ENCODE measurements around the gene IARS1. TPM values are rescaled to one million over a fixed set of nuclear protein-coding genes. Genes with fewer than 3 reads are reported as not detected.

IARS1 gene
- total and polyA plus RNA-seq, 2 of the 13 experiments (the other 11 are each of a cell fraction or from before 2014, with no cell fraction given), result 55.9 to 185 TPM

- TF ChIP-seq ZNF703 (CRISPR knock-in tag; IDR thresholded peaks at IDR 0.05; ENCODE audit: borderline replicate concordance) (0 out of 2 replicates have a peak, but pooled peaks have one; percentile 68), GLI4 (CRISPR knock-in tag; IDR thresholded peaks at IDR 0.05; ENCODE audit: borderline replicate concordance) (peak; percentile 23; the same call in 1 of the 2 replicates), MTF2 (CRISPR knock-in tag; IDR thresholded peaks at IDR 0.05; ENCODE audit: borderline replicate concordance) (no peak; the same call in 1 of the 2 replicates), TCF7 (IDR thresholded peaks at IDR 0.05; ENCODE audit: low read depth) (no peak), ZNF282 (IDR thresholded peaks at IDR 0.05; ENCODE audit: partially characterized antibody) (no peak), TRAFD1 (CRISPR knock-in tag; IDR thresholded peaks at IDR 0.05; ENCODE audit: borderline replicate concordance) (peak; percentile 86; the same call in 1 of the 2 replicates), NONO (IDR thresholded peaks at IDR 0.05) (no peak), NONO (CRISPR knock-in tag; conservative IDR thresholded peaks at IDR 0.05) (peak; percentile 95), ZNF878 (CRISPR knock-in tag; IDR thresholded peaks at IDR 0.05) (peak; percentile 98), ZBTB37 (CRISPR knock-in tag; IDR thresholded peaks at IDR 0.05) (no peak), CTCF (CRISPR knock-in tag; IDR thresholded peaks at IDR 0.05) (peak; percentile 91), PHF5A (CRISPR knock-in tag; IDR thresholded peaks at IDR 0.05; ENCODE audit: low read depth, unreplicated experiment) (peak; percentile 83), ATF3 (CRISPR knock-in tag; IDR thresholded peaks at IDR 0.05) (peak; percentile 98), ZNF615 (CRISPR knock-in tag; IDR thresholded peaks at IDR 0.05; ENCODE audit: borderline replicate concordance) (no peak), ZHX1 (CRISPR knock-in tag; IDR thresholded peaks at IDR 0.05; ENCODE audit: low read depth) (peak; percentile 80), ZNF501 (CRISPR knock-in tag; IDR thresholded peaks at IDR 0.05) (peak; percentile 86; the same call in 1 of the 2 replicates), PHF21A (CRISPR knock-in tag; IDR thresholded peaks at IDR 0.05) (peak; percentile 84; the same call in 1 of the 2 replicates)
These were observed at the start of gene IARS1 (continued) for GRCh38 chr9:92293452-92294296.
